ENCODE measurements around the gene IGSF1.
"Not testable (repeated sequence)": the region's sequence is repeated elsewhere in the genome, so short reads cannot be mapped to it uniquely, and the experiment has no call there.

Gene IGSF1

DNA sequence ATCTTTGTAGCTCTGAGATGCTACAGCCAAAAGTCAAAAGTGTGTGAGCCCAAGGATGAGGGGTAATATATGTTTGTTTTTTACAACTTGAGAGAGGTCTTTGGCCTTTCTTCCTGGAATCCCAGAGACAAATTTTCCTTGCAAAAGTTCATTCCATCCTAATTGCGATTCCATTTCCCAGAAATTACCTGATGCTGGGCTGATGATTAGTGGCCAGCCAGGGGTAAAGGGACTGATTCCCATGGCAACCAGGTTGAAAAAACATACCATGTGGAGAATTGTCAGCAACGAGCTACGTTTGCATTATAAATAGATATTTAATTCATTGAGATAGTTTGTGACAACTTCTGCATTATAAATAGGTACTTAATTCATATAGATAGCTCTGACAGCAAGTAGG lies 17.8 kb downstream of the IGSF1 start:
- DNase-seq = no peak

DNA sequence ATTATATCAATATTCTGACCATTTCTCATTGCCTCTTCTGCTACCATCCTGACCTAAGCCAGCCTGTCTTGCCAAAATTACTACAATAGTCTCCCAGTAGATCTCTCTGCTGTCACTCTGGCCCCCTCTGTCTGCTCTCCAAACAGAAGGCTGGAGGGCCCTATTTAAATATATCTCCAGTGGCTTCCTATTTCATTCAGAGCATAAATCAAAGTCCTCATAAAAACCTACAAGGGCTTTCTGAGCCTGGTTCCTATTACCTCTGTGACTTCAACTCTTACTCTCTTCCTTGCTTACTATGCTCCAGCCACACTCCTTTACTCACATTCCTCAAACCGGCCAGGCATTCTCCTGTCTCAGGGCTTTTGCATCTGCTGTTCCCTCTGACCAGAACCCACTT lies 19.0 kb downstream of the IGSF1 start:
- no peak for DNase-seq

DNA sequence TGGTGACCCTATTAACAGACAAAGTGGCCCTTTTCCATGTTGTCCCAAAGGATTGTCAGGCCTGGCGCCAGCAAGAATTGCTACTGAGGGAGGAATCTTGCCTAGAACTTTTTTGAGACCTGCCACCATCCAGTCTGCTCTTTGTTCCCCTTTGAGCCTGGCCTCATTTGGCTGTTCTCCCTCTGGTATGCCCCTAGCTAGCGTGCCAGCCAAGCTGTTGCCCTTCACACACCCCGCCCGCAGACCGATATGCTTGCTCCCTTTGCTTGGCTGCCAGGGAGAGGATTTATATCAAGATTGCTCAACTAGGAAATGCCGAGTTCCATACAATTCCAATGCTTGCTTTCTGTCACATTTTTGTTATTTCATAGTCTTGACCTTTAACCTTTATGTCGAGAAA lies 24.4 kb downstream of the IGSF1 start:
- no peak for DNase-seq

DNA sequence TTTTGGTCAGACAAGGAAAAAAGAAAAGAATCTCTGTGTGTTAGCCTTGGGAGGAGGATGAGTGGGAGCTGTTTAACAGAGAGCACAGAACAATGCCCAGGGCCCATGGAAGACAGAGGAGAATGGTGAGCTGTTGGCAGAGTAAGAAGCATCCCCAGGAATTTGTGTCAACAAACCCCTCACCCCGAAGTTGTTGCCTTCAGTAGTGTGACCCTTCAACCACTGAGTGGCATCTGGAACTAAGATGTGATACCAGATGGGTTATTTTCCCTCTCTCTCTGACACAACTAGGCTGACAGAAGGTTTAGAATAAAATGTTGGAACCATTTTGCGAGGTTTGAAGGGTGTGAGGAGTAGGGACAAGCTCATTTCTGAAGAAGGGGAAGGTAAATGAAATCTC lies 25.1 kb downstream of the IGSF1 start:
- DNase-seq = no peak

DNA sequence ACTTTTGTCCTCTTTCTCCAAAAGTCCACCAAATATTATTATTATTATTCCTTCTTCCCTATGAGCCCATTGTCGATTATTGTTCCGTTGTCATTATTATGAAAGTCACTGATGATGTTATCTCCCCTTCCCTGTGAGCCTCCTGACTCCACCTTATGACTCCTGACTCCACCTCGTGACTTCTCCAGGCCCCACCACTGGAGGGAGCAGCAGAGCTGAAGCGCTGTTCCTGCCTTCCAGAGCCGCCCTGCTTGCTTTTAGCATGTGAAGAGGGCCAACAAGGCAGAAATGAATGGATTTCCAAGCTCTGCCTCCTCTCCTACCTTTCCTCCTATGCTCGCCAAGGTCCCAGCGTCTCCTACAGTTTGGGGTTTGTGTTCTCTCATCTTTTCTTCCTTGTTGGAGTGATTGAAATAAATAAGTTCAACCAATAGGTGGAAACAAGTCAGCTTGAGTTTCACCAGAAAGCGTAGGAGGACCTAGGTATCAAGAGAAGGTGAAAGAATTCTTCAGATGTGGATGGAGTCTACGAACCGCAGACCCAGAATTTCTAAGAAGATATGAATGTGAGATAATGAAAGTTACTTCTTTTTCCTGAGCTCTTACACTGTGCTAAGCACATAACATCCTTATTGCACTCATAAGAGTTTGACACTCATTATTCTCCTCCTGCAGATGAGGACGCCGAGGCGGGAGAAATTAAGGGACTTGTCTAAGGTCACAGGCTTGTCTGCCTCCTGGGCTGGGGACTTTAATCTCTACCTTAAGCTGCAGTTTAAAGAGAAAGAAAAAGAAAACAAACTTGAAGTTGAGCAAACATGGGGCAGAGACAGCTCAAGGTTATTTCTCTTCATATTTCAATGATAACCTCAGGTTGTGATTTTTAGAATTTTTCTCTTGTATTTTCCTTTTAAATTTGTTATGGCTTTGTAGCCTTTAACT lies 26.1 kb downstream of the IGSF1 start:
- no peak for DNase-seq

DNA sequence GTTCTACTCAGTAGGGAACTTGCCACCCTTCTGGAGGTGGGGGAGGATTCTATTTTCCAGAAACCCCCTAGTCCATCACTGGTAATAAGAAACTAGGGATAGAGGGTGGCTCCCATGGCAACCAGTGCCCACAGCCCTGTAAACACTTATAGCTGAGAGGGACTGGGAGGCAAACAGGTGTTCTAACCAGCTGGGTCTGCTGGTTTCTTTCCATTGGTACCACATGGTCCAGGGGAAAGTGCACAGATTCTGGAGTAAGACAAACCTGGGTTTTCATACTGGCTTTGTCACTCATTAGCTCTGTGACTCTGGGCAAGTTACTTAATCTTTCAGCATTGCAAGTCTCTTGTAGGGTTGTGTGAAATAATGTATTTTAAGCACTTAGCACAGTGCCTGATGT lies 26.9 kb downstream of the IGSF1 start:
- DNase-seq = no peak

DNA sequence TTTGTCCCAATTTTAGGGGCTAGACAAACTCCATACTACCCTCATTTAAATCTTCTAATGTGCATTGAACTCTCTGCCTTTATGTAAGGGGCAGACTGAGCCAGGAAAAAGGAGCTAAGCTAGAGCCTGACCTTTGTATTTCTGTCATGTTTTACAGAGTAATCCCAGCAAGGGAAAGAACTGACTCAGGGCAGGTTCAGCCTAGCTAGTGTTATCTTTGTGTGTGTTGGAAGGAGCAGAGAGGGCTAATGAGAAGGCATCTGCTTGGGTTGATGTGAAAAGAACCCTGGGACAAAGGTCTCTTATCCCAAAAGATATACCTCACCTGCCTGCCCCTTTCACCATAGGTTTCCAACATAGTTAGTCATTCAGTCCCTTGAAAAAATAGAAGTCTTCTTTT lies 31.7 kb downstream of the IGSF1 start:
- DNase-seq = no peak

DNA sequence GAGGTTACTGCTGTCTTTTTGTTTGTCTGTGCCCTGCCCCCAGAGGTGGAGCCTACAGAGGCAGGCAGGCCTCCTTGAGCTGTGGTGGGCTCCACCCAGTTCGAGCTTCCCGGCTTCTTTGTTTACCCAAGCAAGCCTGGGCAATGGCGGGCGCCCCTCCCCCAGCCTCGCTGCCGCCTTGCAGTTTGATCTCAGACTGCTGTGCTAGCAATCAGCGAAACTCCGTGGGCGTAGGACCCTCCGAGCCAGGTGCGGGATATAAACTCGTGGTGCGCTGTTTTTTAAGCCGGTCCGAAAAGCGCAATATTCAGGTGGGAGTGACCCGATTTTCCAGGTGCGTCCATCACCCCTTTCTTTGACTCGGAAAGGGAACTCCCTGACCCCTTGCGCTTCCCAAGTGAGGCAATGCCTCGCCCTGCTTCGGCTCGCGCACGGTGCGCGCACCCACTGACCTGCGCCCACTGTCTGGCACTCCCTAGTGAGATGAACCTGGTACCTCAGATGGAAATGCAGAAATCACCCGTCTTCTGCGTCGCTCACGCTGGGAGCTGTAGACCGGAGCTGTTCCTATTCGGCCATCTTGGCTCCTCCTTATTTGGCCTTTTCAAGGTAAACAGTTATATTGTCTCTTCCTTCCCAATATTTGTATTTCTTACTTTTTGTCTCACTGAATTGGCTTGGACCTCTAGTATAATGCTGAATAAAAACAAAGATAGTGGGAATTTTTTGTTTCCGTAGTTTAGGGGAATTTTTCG lies 37.9 kb downstream of the IGSF1 start:
- not testable (repeated sequence) for DNase-seq

DNA sequence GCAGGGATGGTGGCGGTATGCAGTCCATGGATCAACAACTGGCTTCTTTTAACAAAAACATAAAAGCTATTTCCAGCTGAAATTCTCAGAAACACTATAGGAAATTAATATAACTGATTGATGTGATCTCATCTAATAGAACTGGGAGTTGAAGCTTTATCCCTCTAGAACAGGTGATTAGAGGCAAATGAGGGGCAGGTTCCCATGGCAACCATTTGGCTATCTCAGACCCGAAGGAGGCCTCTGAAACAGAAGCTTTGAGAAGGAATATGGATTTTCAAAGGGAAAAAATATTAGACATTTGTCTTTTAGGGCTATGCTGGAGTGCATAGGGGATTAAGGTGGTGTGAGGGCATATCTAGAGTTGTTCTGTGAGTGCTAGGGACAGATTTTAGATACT lies 50.0 kb downstream of the IGSF1 start:
- no peak for DNase-seq

DNA sequence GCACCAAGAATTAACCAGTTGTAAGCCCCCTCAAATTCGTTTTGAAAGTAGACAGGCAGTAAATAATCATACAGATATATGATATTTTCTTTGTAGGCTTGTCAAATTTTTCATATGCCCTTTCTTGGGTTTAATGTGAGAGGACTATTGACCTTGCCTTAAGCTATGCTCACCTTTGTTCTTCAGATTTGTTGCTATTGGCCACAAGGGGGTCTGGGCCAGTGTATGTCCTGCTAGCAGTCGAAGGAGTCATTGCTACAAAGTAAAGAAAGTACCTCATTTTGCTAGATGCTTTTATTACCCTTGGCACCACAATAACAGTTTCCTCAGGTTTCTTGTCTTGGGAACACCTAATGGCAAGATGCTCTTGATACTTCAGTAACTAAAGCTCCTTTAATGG lies 51.7 kb downstream of the IGSF1 start:
- DNase-seq = no peak

DNA sequence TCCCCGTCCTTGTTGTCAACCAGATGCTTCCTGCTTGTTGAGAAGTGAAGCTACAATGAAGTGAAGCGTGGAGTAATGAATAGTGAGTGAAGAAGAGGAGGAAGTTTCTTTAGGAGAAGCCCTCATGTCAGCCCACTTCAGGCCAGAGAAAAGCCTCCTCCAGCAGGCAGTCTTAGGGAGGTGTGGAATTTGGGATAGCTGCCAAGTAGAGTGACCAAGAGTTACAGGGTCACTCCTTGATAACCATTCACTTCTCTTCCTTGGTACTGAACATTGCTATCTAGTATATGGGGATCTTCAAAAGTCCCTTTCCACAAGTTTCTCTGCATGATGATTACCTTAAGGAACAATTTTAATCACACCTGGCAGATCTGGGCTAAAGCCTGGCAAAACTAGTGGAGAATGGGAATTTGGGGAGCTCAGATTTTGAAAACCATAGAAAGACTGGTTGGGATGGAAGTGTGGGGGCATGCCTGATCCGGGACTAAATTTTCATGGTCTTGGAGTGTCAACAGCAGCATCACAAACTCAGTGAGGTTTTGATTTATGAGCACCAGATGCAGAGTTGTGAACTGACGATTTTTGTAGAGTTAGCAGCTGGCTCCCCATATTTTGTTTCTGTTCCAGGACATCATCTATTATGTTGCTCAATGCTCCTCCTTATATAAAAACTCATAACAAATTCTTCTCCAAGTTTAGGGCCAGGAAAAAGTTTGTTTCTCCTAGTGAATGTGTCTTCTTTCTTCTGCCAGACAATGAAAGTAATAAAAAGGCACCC lies 53.1 kb downstream of the IGSF1 start:
- no peak for DNase-seq

DNA sequence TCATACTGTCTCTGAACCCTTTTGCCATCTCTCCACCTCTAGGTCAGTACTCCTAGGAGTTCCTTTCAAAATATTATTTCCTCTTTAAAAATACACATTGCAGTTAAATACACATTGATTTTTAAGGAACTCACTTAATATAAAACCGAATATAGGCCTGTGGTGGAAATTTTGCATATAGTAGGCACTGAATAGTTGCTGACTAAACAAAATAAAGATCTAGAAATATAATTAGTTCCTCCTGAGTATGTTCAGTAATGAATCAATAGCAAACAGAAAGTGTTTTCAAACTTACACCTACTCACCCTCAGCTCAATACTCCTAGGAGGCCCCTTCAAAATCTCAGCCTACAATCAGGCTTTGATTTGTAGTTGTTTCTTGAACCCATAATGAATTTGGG lies 61.5 kb downstream of the IGSF1 start:
- no peak for DNase-seq

DNA sequence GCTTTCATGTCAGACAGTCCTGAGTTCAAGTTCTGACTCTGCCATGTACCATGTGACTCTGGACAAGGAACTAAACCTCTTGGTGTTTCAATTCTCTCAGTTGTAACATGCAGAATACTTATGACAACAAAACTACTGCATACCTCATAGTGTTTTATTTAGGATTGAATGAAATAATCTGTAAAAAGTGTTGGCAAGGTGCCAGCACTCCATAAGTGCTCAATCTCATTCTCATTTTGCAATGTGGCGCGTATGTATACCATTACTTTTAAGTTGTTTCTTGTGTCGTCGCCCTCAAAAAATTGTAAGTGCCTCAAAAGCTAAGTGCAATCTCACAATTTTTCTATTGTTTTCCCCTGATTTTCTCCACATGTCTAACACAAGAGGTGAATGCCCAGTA lies 62.5 kb downstream of the IGSF1 start:
- DNase-seq = no peak

DNA sequence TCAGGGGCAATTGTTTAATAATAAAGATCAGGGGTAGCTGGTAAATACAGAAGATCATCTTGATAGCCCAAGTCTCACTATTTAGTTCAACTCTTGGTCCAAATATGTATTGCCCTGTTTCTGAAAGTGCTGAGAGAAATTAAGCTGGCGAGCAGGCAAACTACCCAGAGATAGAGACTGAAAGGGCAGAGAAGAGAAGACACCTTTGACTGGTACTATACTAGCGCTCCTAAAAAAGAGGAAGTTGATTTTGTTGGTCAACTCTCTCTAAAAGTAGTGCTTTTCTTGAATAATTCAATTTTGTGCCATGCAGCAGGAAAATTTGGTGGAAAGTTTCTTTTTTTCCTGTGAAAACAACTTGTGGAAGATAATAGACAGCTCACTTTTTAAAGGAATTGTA lies 64.0 kb downstream of the IGSF1 start:
- DNase-seq = no peak

All from NCI-H187 (cell line).